Lower leg skin (tissue), 3 donors: ENCODE measurements around the gene BHLHE23.

Source experiments
- POLR2A ChIP-seq, 2 donors: fragments of 450-650 bp; IDR thresholded peaks; one replicate each; pipeline ENCODE4 v1.6.1; 2016 to 2017; ENCODE audit warnings: antibody characterized with exemption in 2 of 2, mild to moderate bottlenecking in 1 of 2, moderate library complexity in 1 of 2
- TF ChIP-seq, protein P1 (sequence below), 3 donors: fragments of 450-650 bp; IDR thresholded peaks; one replicate each; pipeline ENCODE4 v1.5.1; 2016; ENCODE audit warnings: antibody characterized with exemption in 3 of 3, mild to moderate bottlenecking in 3 of 3, moderate library complexity in 2 of 3

DNA sequence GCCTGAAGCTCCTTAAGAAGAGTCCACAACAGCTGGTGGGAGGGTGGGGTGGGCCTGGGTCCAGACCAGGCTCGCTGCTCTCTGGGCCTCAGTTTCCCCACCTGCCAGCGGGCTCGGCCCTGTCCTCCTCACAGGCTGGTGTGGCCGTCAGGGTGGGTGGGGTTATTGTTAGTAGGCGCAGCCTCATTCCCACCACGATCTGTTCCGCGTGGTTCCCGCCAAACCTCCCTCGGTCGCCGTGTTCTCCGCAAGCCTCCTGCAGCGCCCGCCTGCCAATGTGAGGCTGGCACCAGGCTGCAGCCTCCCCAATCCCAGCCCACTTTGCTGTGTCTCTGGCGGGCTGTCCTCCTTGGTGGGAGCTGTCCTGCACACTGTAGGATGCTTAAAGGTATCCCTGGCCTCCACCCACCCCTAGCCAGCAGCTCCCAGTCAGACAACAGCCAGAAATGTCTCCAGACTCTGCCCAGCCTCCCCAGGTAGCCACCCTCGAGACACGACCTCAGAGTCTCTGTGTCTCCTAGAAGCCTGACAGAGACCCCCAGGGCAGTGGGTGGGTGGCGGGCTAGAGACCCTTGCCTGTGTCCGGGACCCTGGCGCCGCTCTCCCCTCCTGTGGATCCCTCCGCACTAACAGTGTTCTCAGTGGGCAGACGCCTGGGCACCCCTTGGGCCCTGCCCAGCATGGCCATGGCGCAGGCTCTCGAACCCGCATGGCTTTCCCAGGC, 39.0 kb downstream of the BHLHE23 start:
- no peak for TF ChIP-seq POLR2A (IDR thresholded peaks at IDR 0.05)
- TF ChIP-seq, protein P1, sequence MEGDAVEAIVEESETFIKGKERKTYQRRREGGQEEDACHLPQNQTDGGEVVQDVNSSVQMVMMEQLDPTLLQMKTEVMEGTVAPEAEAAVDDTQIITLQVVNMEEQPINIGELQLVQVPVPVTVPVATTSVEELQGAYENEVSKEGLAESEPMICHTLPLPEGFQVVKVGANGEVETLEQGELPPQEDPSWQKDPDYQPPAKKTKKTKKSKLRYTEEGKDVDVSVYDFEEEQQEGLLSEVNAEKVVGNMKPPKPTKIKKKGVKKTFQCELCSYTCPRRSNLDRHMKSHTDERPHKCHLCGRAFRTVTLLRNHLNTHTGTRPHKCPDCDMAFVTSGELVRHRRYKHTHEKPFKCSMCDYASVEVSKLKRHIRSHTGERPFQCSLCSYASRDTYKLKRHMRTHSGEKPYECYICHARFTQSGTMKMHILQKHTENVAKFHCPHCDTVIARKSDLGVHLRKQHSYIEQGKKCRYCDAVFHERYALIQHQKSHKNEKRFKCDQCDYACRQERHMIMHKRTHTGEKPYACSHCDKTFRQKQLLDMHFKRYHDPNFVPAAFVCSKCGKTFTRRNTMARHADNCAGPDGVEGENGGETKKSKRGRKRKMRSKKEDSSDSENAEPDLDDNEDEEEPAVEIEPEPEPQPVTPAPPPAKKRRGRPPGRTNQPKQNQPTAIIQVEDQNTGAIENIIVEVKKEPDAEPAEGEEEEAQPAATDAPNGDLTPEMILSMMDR (IDR thresholded peaks at IDR 0.05) = no peak
